ENCODE data around the gene RAB11FIP4. TPM values are rescaled to one million over a fixed set of nuclear protein-coding genes. Genes with fewer than 3 reads are reported as not detected.

Gene RAB11FIP4
- total RNA-seq, 1 experiment from 2014 or later: 15.1 TPM

- TF ChIP-seq REST (IDR thresholded peaks at IDR 0.05; ENCODE audit: low read depth): no peak
- TF ChIP-seq, protein P1, sequence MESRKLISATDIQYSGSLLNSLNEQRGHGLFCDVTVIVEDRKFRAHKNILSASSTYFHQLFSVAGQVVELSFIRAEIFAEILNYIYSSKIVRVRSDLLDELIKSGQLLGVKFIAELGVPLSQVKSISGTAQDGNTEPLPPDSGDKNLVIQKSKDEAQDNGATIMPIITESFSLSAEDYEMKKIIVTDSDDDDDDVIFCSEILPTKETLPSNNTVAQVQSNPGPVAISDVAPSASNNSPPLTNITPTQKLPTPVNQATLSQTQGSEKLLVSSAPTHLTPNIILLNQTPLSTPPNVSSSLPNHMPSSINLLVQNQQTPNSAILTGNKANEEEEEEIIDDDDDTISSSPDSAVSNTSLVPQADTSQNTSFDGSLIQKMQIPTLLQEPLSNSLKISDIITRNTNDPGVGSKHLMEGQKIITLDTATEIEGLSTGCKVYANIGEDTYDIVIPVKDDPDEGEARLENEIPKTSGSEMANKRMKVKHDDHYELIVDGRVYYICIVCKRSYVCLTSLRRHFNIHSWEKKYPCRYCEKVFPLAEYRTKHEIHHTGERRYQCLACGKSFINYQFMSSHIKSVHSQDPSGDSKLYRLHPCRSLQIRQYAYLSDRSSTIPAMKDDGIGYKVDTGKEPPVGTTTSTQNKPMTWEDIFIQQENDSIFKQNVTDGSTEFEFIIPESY (IDR thresholded peaks at IDR 0.05; ENCODE audit: extremely low read depth, insufficient replicate concordance, low read length): no peak
- TF ChIP-seq TCF7L2 (IDR thresholded peaks at IDR 0.05; ENCODE audit: borderline replicate concordance, extremely low read depth, insufficient read depth, insufficient read length): no peak
- no peak for TF ChIP-seq EGR1 (IDR thresholded peaks at IDR 0.05; ENCODE audit: low read depth)
- TF ChIP-seq SRF (IDR thresholded peaks at IDR 0.05; ENCODE audit: low read depth): no peak
- TF ChIP-seq, protein P2, sequence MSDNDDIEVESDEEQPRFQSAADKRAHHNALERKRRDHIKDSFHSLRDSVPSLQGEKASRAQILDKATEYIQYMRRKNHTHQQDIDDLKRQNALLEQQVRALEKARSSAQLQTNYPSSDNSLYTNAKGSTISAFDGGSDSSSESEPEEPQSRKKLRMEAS (IDR thresholded peaks at IDR 0.05): no peak
Measured at GRCh38 chr17:31488982-31489294, 97.5 kb downstream of the RAB11FIP4 start (continued).

Data from HCT116 (cell line).